ENCODE data around the gene ANGPTL7.

ANGPTL7 gene

GRCh38 chr1:11207898-11208611 is 18.9 kb downstream of the ANGPTL7 start:
- DNase-seq (ENCODE audit: low spot score), result no peak

DNA sequence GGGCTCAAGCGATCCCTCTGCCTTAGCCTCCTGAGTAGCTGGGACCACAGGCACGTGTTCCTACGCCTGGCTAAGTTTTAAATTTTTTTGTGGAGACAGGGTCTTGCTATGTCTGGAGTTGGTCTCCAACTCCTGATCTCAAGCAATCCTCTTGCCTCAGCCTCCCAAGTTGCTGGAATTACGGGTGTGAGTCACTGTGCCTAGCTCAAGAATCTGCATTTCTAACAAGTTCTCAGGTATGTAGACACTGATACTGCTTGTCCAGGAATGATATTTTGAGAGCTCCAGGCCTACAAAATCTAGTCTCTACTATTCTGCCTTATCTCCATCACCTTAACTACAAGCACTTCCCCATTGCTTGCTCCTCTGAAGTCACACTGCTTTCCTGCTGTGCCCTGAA is 22.3 kb downstream of the ANGPTL7 start:
- DNase-seq (ENCODE audit: low spot score), result no peak

DNA sequence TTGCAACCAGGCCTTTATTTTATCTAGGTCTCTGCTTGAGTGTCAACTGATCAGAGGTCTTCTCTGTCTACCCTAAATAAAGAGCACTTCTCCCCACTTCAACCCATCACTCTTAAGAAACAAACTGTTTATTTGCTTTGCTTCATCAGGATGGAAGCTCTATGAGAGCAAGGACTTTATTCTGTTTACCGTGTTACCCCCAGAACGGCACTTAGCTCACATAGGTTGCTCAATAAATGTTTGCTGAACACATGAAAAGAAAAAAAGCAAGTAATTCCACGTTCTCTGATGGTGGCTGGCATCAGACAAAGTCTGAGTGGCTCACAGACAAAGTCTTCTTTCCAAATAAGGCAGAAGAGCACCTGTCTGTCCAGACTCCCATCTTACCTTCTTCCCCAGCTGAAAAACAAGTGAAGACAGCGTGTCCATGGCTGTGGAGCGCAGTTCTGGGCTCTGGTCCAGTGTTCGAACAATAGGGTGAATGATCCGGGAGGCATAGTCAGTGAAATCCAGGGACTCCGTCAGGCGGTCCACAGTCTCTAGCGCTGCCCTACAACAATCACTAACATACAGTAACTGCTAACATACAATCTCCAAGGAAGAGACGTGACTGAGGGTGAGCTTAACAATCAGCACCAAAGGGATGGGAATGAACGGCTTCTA is 22.9 kb downstream of the ANGPTL7 start:
- no peak for DNase-seq (ENCODE audit: low spot score)

DNA sequence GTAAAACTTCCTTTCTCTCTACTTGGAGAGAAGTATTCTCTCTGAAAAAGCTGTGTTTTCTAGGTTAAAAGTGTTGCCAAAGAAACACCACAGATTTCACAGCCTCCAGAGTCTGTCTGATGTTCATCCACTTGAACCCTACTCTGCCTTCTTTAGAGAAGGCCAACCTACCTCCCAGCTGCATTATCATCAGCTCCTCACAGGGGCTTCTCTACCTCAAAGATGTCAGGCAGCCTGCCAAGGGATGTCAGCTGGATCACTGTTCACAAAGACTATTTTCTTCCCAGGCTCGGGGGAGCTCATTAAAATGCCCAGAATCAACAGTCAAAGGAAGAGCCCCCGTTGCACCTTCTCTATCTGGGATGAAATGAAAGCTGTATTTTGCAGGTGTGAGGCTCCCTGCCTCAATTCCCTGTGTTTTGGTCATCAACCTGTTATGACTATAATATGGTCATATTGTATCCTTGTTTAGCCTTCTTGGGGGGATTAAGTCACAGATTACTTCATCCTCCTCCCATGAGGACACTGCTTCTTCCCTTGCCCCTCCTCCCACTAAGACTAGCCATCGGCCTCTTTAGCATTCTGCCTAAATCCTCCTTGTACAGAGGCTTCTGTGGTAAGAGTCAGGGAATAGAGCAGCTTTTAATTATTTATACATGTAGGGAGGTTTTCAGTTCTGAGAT is 25.7 kb downstream of the ANGPTL7 start:
- no peak for DNase-seq (ENCODE audit: low spot score)

- DNase-seq (ENCODE audit: low spot score), result no peak
Observed at GRCh38 chr1:11215381-11216005, 26.3 kb downstream of the ANGPTL7 start.

DNA sequence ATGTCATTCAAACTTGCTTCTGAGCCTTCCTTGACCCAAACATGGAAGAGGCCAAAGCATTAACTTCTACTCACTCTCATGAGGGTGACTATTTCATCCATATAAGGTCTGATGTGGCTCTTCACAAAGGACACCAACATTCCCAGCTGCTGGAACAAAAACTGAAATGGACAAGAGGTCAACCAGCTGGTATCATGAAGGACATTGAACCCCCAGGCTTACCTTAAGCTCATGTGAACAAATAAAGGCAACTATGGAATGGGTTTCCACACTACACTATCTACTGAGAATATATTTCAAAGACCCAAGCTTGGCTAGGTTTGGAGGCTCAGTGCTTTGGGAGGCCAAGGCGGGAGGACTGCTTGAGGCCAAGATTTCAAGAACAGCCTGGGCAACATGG is 26.9 kb downstream of the ANGPTL7 start:
- no peak for DNase-seq (ENCODE audit: low spot score)

GRCh38 chr1:11227106-11228077 is 38.2 kb downstream of the ANGPTL7 start:
- DNase-seq (ENCODE audit: low spot score), result peak; percentile 56

DNA sequence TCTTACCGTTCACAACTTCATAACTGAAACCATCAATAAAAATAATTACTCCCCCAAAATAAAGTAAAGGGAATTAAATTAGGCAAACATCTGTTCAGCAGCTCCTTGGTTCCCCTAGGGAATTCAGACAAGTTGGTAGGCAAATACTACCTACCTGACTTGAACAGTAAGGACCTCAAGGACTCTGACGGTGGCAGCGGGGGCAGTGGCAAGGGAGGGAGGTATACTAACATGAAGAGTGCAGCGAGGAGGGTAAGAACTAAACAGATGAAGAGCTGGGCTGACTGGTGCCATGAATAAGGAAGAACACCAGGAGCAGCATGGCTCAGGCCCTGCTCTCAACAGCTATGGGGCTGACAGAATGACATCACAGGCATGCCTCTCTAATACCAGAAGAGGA is 40.0 kb downstream of the ANGPTL7 start:
- peak; percentile 50 for DNase-seq (ENCODE audit: low spot score)

DNA sequence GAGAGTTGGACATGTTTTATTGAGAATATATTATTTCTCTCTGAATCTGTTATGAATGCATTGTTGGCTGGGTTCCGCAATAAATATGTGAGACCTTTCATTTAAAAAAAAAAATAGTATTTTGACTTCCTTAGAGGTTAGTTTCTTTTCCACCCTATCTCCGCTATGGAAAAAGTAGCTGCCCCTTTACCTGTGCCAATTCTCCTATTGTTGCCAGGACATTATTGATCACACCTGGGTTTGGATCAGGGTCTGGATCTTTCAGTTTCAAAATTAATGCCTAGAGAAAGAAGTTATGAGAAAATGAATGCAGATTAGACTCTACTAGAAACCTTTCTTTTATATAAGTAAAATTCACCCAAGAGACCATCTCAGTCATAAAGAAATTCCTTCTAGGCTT is 44.1 kb downstream of the ANGPTL7 start:
- DNase-seq (ENCODE audit: low spot score), result no peak

DNA sequence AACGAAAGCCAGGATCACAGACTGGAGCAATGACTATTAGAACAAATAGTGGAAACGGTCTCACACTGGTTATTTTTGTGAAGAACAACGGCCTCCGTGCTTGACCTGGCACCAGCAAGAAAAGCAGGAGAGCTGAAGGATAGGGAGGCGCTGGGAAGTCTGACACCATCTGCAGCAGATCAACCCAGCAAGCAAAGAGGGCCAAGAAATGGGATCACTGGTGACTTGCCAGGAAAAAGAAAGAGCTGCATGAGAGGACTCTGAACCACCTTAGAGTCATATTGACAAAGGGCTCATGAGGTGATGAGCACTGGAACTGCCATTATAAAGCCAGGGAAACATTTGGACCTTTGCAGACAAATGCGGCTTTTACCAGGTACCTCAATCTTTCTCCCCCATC is 48.2 kb downstream of the ANGPTL7 start:
- no peak for DNase-seq (ENCODE audit: low spot score)

GRCh38 chr1:11238311-11238710 is 49.2 kb downstream of the ANGPTL7 start:
- no peak for DNase-seq (ENCODE audit: low spot score)

- DNase-seq (ENCODE audit: low spot score), result no peak
Observed at GRCh38 chr1:11245248-11245647, 56.1 kb downstream of the ANGPTL7 start.

Data from NAMALWA (cell line).